GM12873 (cell line): Measurements from ENCODE around the gene KSR1.

Source experiments
- CTCF ChIP-seq: IDR thresholded peaks from 2 replicates; pipeline ENCODE4 v1.5.1; 2012; ENCODE audit warnings: low read depth, mild to moderate bottlenecking, moderate library complexity, low read length, control low read depth; ENCODE audit not compliant: insufficient read depth; ENCODE audit errors: missing control alignments

KSR1 gene

GRCh38 chr17:27446569-27447301 is 9.5 kb upstream of the KSR1 start:
- no peak for TF ChIP-seq CTCF

GRCh38 chr17:27449541-27449940 is 6.7 kb upstream of the KSR1 start:
- TF ChIP-seq CTCF, result no peak

- TF ChIP-seq CTCF, result no peak
These were observed 6.3 kb upstream of the KSR1 start for GRCh38 chr17:27449988-27450387.

GRCh38 chr17:27450416-27450815 is 5.8 kb upstream of the KSR1 start:
- no peak for TF ChIP-seq CTCF

- no peak for TF ChIP-seq CTCF
These were observed 4.3 kb upstream of the KSR1 start for GRCh38 chr17:27451906-27452305.

- no peak for TF ChIP-seq CTCF
These were observed 3.4 kb upstream of the KSR1 start for GRCh38 chr17:27452828-27453227.

GRCh38 chr17:27453471-27453870 is 2.8 kb upstream of the KSR1 start:
- TF ChIP-seq CTCF, result no peak
